IMR-90 (cell line): Measurements from ENCODE around the gene SENP7. TPM values are rescaled to one million over a fixed set of nuclear protein-coding genes. Genes with fewer than 3 reads are reported as not detected.

ENCODE experiments used
- ATAC-seq: fragments of 200-7000 bp; cut with Tn5 transposase; 2 replicates; pipeline ENCODE4 v1.9.1; 2020; ENCODE audit warnings: low read depth, mild to moderate bottlenecking, moderate library complexity
- BruUV-seq: library from RNA; stranded (reverse); fragments of 400-500 nt; replicated peaks from 2 replicates; lab custom pipeline; 2021; lab: Mats Ljungman, UMichigan
- CTCF ChIA-PET: fragments of 300-600 bp; formaldehyde crosslinking; extraction: SDS; loops from one replicate; lab custom pipeline; 2021; ENCODE audit warnings: antibody characterized with exemption; lab: Yijun Ruan, JAX
- POLR2A ChIA-PET: fragments of 300-600 bp; sonication (Branson Sonifier 250); formaldehyde crosslinking; loops from one replicate; lab custom pipeline; 2022; ENCODE audit warnings: antibody characterized with exemption; ENCODE audit not compliant: unreplicated experiment; lab: Charles Lee
- DNase-seq: peaks from one replicate; pipeline ENCODE4 v3.0.0; 2013
- H2AFZ ChIP-seq: replicated peaks from 2 replicates; pipeline ENCODE3; 2013; ENCODE audit warnings: low read length, mild to moderate bottlenecking; ENCODE audit not compliant: poor library complexity
- H2AK5ac ChIP-seq: 2 replicates; pipeline ENCODE4 v1.6.1; 2013; ENCODE audit warnings: low read depth, low read length, inconsistent platforms
- H2AK9ac ChIP-seq: replicated peaks from 2 replicates; pipeline ENCODE3; 2013; ENCODE audit warnings: mild to moderate bottlenecking, low read depth, low read length, moderate library complexity; ENCODE audit not compliant: poor library complexity
- H2BK120ac ChIP-seq: 2 replicates; pipeline ENCODE4 v1.6.1; 2013; ENCODE audit warnings: low read depth, low read length, inconsistent platforms
- H2BK15ac ChIP-seq: 3 replicates; pipeline ENCODE4 v1.6.1; 2013; ENCODE audit warnings: low read depth, low read length, inconsistent platforms
- H2BK20ac ChIP-seq: 2 replicates; pipeline ENCODE4 v1.6.1; 2013; ENCODE audit warnings: low read depth, mild to moderate bottlenecking, inconsistent platforms, low read length, moderate library complexity
- H2BK5ac ChIP-seq: 2 replicates; pipeline ENCODE4 v1.6.1; 2013; ENCODE audit warnings: mild to moderate bottlenecking, low read depth, low read length, inconsistent platforms; ENCODE audit not compliant: poor library complexity, severe bottlenecking
- H3K14ac ChIP-seq: replicated peaks from 2 replicates; pipeline ENCODE4 v1.6.1; 2013; ENCODE audit warnings: low read depth, low read length, inconsistent platforms
- H3K18ac ChIP-seq: 2 replicates; pipeline ENCODE4 v1.6.1; 2013; ENCODE audit warnings: low read depth, low read length, control low read depth
- H3K23ac ChIP-seq: 2 replicates; pipeline ENCODE4 v1.6.1; 2013; ENCODE audit warnings: low read depth, low read length, inconsistent platforms
- H3K27ac ChIP-seq: 2 replicates; pipeline ENCODE4 v1.5.1; 2013; ENCODE audit warnings: mild to moderate bottlenecking, control low read depth, low read length; ENCODE audit not compliant: insufficient read depth
- H3K27me3 ChIP-seq: 2 replicates; pipeline ENCODE4 v1.6.1; 2013; ENCODE audit warnings: low read length; ENCODE audit not compliant: control insufficient read depth, insufficient read depth
- H3K36me3 ChIP-seq: 2 replicates; pipeline ENCODE4 v1.6.1; 2013; ENCODE audit warnings: low read length, mixed read lengths; ENCODE audit not compliant: control insufficient read depth, insufficient read depth
- H3K4ac ChIP-seq: 2 replicates; pipeline ENCODE4 v1.6.1; 2013; ENCODE audit warnings: low read depth, low read length, inconsistent platforms
- H3K4me1 ChIP-seq: 2 replicates; pipeline ENCODE4 v1.6.1; 2013; ENCODE audit warnings: low read length, mixed read lengths; ENCODE audit not compliant: control insufficient read depth, insufficient read depth
- H3K4me2 ChIP-seq: 2 replicates; pipeline ENCODE4 v1.6.1; 2013; ENCODE audit warnings: low read depth, mild to moderate bottlenecking, control low read depth, low read length, moderate library complexity
- H3K4me3 ChIP-seq: 2 replicates; pipeline ENCODE4 v1.5.1; 2013; ENCODE audit warnings: low read depth, mild to moderate bottlenecking, control low read depth, low read length, moderate library complexity; ENCODE audit not compliant: insufficient read depth
- H3K56ac ChIP-seq: 2 replicates; pipeline ENCODE4 v1.6.1; 2013; ENCODE audit warnings: low read length, inconsistent platforms; ENCODE audit not compliant: insufficient read depth; ENCODE audit errors: extremely low read depth
- H3K79me1 ChIP-seq, 2 experiments: 2 replicates each; pipeline ENCODE4 v1.6.1; 2013; ENCODE audit warnings: low read length in 2 of 2, inconsistent platforms in 1 of 2, low read depth in 1 of 2
- H3K9ac ChIP-seq: 2 replicates; pipeline ENCODE4 v1.6.1; 2013; ENCODE audit warnings: low read depth, low read length, control low read depth
- H3K9me1 ChIP-seq: 2 replicates; pipeline ENCODE4 v1.6.1; 2013; ENCODE audit warnings: low read length, inconsistent platforms; ENCODE audit not compliant: insufficient read depth
- H3K9me3 ChIP-seq: 2 replicates; pipeline ENCODE4 v1.6.1; 2013; ENCODE audit warnings: low read length; ENCODE audit not compliant: control insufficient read depth, insufficient read depth
- H4K20me1 ChIP-seq: 2 replicates; pipeline ENCODE4 v1.6.1; 2013; ENCODE audit warnings: low read length, inconsistent platforms; ENCODE audit not compliant: insufficient read depth
- H4K5ac ChIP-seq: 2 replicates; pipeline ENCODE4 v1.6.1; 2013; ENCODE audit warnings: mild to moderate bottlenecking, low read depth, low read length, control low read depth
- H4K8ac ChIP-seq, 2 experiments: 2 replicates each; pipeline ENCODE4 v1.6.1; 2013; ENCODE audit warnings: low read depth in 2 of 2, low read length in 2 of 2, control low read depth in 1 of 2, inconsistent platforms in 1 of 2
- H4K91ac ChIP-seq: 2 replicates; pipeline ENCODE4 v1.6.1; 2013; ENCODE audit warnings: low read depth, low read length, inconsistent platforms; ENCODE audit not compliant: insufficient read depth
- MAFK ChIP-seq: IDR thresholded peaks from 2 replicates; pipeline ENCODE4 v1.6.1; 2012; ENCODE audit warnings: low read depth, low read length, improper control_type of control experiment
- SMC3 ChIP-seq: fragments of 150-350 bp; IDR thresholded peaks from 2 replicates; pipeline ENCODE4 v1.6.1; 2016; ENCODE audit warnings: low read depth, mild to moderate bottlenecking, antibody characterized with exemption, low read length, moderate library complexity
- WGBS, 2 experiments: methylation state at CpG; one replicate each; pipeline versions ENCODE4 v1.1.5 to v1.1.7; 2013; ENCODE audit warnings: missing lambda C conversion rate in 2 of 2; ENCODE audit not compliant: insufficient read length in 1 of 2; ENCODE audit errors: extremely low coverage in 2 of 2; 5-methylcytosine and 5-hydroxymethylcytosine counted together
- dilution Hi-C: fragments of 300-500 bp; cut with HindIII; formaldehyde crosslinking; loops from one replicate; pipeline ENCODE4 v1.14.3; 2018; ENCODE audit warnings: low sequenced_read_pairs; ENCODE audit not compliant: unreplicated experiment
- in situ Hi-C: fragments of 300-500 bp; cut with MboI; formaldehyde crosslinking; loops from 3 replicates; pipeline ENCODE4 v1.14.3; 2019; ENCODE audit warnings: low sequenced_read_pairs, inconsistent platforms, mixed read lengths
- intact Hi-C: fragments of 100-400 bp; cut with micrococcal nuclease; formaldehyde crosslinking; loops from 2 replicates; pipeline ENCODE4 v1.10.0; 2022
- polyA plus RNA-seq, 3 experiments: library from polyadenylated mRNA; depleted of rRNA; stranded (reverse); fragments of >200 nt; gene quantifications; 2 replicates each; pipeline ENCODE4 v1.2.3, GENCODE V29; 2012; ENCODE audit warnings: low replicate concordance in 1 of 3
- total RNA-seq: library from RNA; depleted of rRNA; stranded (reverse); fragments of >200 nt; gene quantifications from 2 replicates; pipeline ENCODE4 v1.2.3, GENCODE V29; 2012

SENP7 gene
- total and polyA plus RNA-seq, 2 of the 4 experiments (the other 2 are of a cell fraction) = 5.5 to 8.4 TPM

GRCh38 chr3:101513419-101513986 lies 491 bp upstream of the SENP7 start:
- ATAC-seq (peak; percentile 36), DNase-seq (no peak)
- H3K18ac ChIP-seq = peak overlapping the region; percentile 97
- intact Hi-C loops = loop anchor here (1.0 to 2.0 kb wide), 2 partner anchors 59 to 620 kb away; no protein-coding TSS in a partner anchor
- peak overlapping the region; percentile 96 for H2BK5ac ChIP-seq
- POLR2A ChIA-PET = interaction anchor here (0.6 to 0.7 kb wide), 3 partner anchors 114 to 1876 kb away, joined by 3 to 29 read pairs (median 3); no protein-coding TSS in a partner anchor
- in situ Hi-C loops = no loop called here
- peak overlapping the region; percentile 73 for H3K23ac ChIP-seq
- 0 out of 2 replicates have a peak, but pooled peaks cover 2% of the 10 kb centered on the region for H3K4me1 ChIP-seq
- H3K9ac ChIP-seq = peak overlapping the region; percentile 92
- no peaks in the 10 kb centered on the region for H3K9me3 ChIP-seq
- no CpG with 5 or more reads among the region's 12 CpGs for WGBS, 2 experiments
- H3K56ac ChIP-seq = peak overlapping the region; percentile 93
- dilution Hi-C loops = no loop called here
- H3K9me1 ChIP-seq = no peaks in the 10 kb centered on the region
- peak overlapping the region; percentile 97 for H3K14ac ChIP-seq
- no peaks in the 10 kb centered on the region for H3K36me3 ChIP-seq
- H2BK20ac ChIP-seq = no peak overlapping the region
- H2AFZ ChIP-seq = peak overlapping the region; percentile 95
- TF ChIP-seq SMC3 (no peak), MAFK (peak; percentile 92)
- peak overlapping the region; percentile 43; the same call in 1 of the 2 replicates for H2AK5ac ChIP-seq
- peak overlapping the region; percentile 80 for H3K4me3 ChIP-seq
- H3K27me3 ChIP-seq = no peaks in the 10 kb centered on the region
- peaks cover 0 to 26% of the 10 kb centered on the region in 2 experiments; a peak in 3 of 4 replicates for H3K79me1 ChIP-seq
- peak overlapping the region; percentile 87 for H3K4ac ChIP-seq
- peak overlapping the region; percentile 98 for H3K27ac ChIP-seq
- peak overlapping the region; percentile 99 for H4K5ac ChIP-seq
- peak overlapping the region; percentile 68 for H4K91ac ChIP-seq
- H4K8ac ChIP-seq = peak overlapping the region; percentile 98 to 100
- BruUV-seq = no TSS peak
- peak overlapping the region; percentile 7; the same call in 1 of the 3 replicates for H2BK15ac ChIP-seq
- H3K4me2 ChIP-seq = peak overlapping the region; percentile 71
- CTCF ChIA-PET = interaction anchor here (0.7 to 0.8 kb wide), 2 partner anchors 9 to 113 kb away, joined by 3 read pairs; no protein-coding TSS in a partner anchor
- no peaks in the 10 kb centered on the region for H4K20me1 ChIP-seq
- peak overlapping the region; percentile 2 for H2AK9ac ChIP-seq
- peak overlapping the region; percentile 60; the same call in 1 of the 2 replicates for H2BK120ac ChIP-seq
